H9 (cell line): Measurements from ENCODE around the gene MALRD1. TPM values are rescaled to one million over a fixed set of nuclear protein-coding genes. Genes with fewer than 3 reads are reported as not detected.

Experiments
- DNase-seq: peaks from one replicate; pipeline ENCODE4 v3.0.0-alpha.2; 2017
- H2AFZ ChIP-seq: one replicate; pipeline ENCODE4 v1.6.1; 2013; ENCODE audit warnings: mild to moderate bottlenecking, low read length, control low read depth, moderate library complexity
- H2AK5ac ChIP-seq: 2 replicates; pipeline ENCODE4 v1.6.1; 2013; ENCODE audit warnings: low read length, control low read depth, mixed read lengths; ENCODE audit not compliant: insufficient read length
- H2BK120ac ChIP-seq: one replicate; pipeline ENCODE4 v1.6.1; 2013; ENCODE audit warnings: low read depth, mild to moderate bottlenecking, low read length, control low read depth, inconsistent platforms; ENCODE audit not compliant: poor library complexity, severe bottlenecking
- H2BK12ac ChIP-seq: 2 replicates; pipeline ENCODE4 v1.6.1; 2013; ENCODE audit warnings: low read length, control low read depth, mixed read lengths, low read depth; ENCODE audit not compliant: insufficient read length
- H2BK15ac ChIP-seq: 2 replicates; pipeline ENCODE4 v1.6.1; 2013; ENCODE audit warnings: low read depth, low read length, control low read depth
- H2BK20ac ChIP-seq: one replicate; pipeline ENCODE4 v1.6.1; 2013; ENCODE audit warnings: low read depth, mild to moderate bottlenecking, low read length, control low read depth, inconsistent platforms; ENCODE audit not compliant: poor library complexity, severe bottlenecking
- H2BK5ac ChIP-seq: 2 replicates; pipeline ENCODE4 v1.6.1; 2013; ENCODE audit warnings: low read length, control low read depth, mixed read lengths; ENCODE audit not compliant: insufficient read length
- H3K14ac ChIP-seq: 2 replicates; pipeline ENCODE4 v1.6.1; 2013; ENCODE audit warnings: low read length, control low read depth; ENCODE audit not compliant: insufficient read depth
- H3K18ac ChIP-seq: 2 replicates; pipeline ENCODE4 v1.6.1; 2013; ENCODE audit warnings: low read depth, mild to moderate bottlenecking, mixed read lengths, low read length, control low read depth; ENCODE audit not compliant: insufficient read length
- H3K23ac ChIP-seq: 2 replicates; pipeline ENCODE4 v1.6.1; 2013; ENCODE audit warnings: low read length, control low read depth, mixed read lengths, low read depth; ENCODE audit not compliant: insufficient read length
- H3K23me2 ChIP-seq: 2 replicates; pipeline ENCODE4 v1.6.1; 2013; ENCODE audit warnings: low read depth, mild to moderate bottlenecking, mixed read lengths, low read length, control low read depth; ENCODE audit not compliant: insufficient read length, poor library complexity, severe bottlenecking
- H3K27ac ChIP-seq: 2 replicates; pipeline ENCODE4 v1.5.1; 2013; ENCODE audit warnings: low read length, control low read depth, mixed read lengths, low read depth; ENCODE audit not compliant: insufficient read length
- H3K27me3 ChIP-seq: 2 replicates; pipeline ENCODE4 v1.6.1; 2013; ENCODE audit warnings: low read length, control low read depth, inconsistent platforms; ENCODE audit not compliant: insufficient read depth
- H3K4ac ChIP-seq: 2 replicates; pipeline ENCODE4 v1.6.1; 2013; ENCODE audit warnings: low read depth, mild to moderate bottlenecking, control low read depth, inconsistent platforms, low read length, moderate library complexity
- H3K4me1 ChIP-seq: 2 replicates; pipeline ENCODE4 v1.6.1; 2013; ENCODE audit warnings: low read length, control low read depth, inconsistent platforms; ENCODE audit not compliant: insufficient read depth
- H3K4me2 ChIP-seq: 2 replicates; pipeline ENCODE4 v1.6.1; 2013; ENCODE audit warnings: low read length, control low read depth, mixed read lengths; ENCODE audit not compliant: insufficient read length, insufficient read depth
- H3K56ac ChIP-seq: 2 replicates; pipeline ENCODE4 v1.6.1; 2013; ENCODE audit warnings: low read depth, mild to moderate bottlenecking, mixed read lengths, low read length, control low read depth; ENCODE audit not compliant: insufficient read length
- H3K79me1 ChIP-seq: 2 replicates; pipeline ENCODE4 v1.6.1; 2013; ENCODE audit warnings: low read depth, mild to moderate bottlenecking, moderate library complexity, low read length, control low read depth, inconsistent platforms; ENCODE audit not compliant: insufficient read depth, poor library complexity, severe bottlenecking
- H3K79me2 ChIP-seq: 2 replicates; pipeline ENCODE4 v1.6.1; 2013; ENCODE audit warnings: low read length, control low read depth, inconsistent platforms; ENCODE audit not compliant: insufficient read depth
- H3K9ac ChIP-seq: 2 replicates; pipeline ENCODE4 v1.6.1; 2013; ENCODE audit warnings: low read length, control low read depth, mixed read lengths; ENCODE audit not compliant: insufficient read length; ENCODE audit errors: extremely low read depth
- H3K9me3 ChIP-seq: one replicate; pipeline ENCODE4 v1.6.1; 2013; ENCODE audit warnings: low read depth, low read length, inconsistent platforms; ENCODE audit not compliant: control insufficient read depth
- H3T11ph ChIP-seq: one replicate; pipeline ENCODE4 v1.6.1; 2013; ENCODE audit warnings: mild to moderate bottlenecking, low read length, control low read depth, inconsistent platforms
- H4K20me1 ChIP-seq: one replicate; pipeline ENCODE4 v1.6.1; 2013; ENCODE audit not compliant: control insufficient read depth, insufficient read length, insufficient read depth
- H4K5ac ChIP-seq: 2 replicates; pipeline ENCODE4 v1.6.1; 2013; ENCODE audit warnings: low read depth, mild to moderate bottlenecking, mixed read lengths, low read length, control low read depth; ENCODE audit not compliant: insufficient read length
- H4K8ac ChIP-seq: replicated peaks from 2 replicates; pipeline ENCODE4 v1.6.1; 2013; ENCODE audit warnings: low read length, control low read depth, mixed read lengths, low read depth; ENCODE audit not compliant: insufficient read length
- H4K91ac ChIP-seq: 2 replicates; pipeline ENCODE4 v1.6.1; 2013; ENCODE audit warnings: low read depth, mild to moderate bottlenecking, moderate library complexity, mixed read lengths, low read length, control low read depth; ENCODE audit not compliant: insufficient read length
- H3K27ac Mint-ChIP-seq, 3 experiments: 2 replicates in 2 of 3; 3 replicates in 1 of 3; pipeline ENCODE4 v1.8.0; 2020 to 2021; ENCODE audit warnings: mixed read lengths in 3 of 3, mild to moderate bottlenecking in 1 of 3, moderate library complexity in 1 of 3
- H3K27me3 Mint-ChIP-seq: 2 replicates; pipeline ENCODE4 v1.8.0; 2021; ENCODE audit warnings: low read depth, mild to moderate bottlenecking, moderate library complexity, mixed read lengths
- H3K36me3 Mint-ChIP-seq, 3 experiments: 2 replicates in 2 of 3; 3 replicates in 1 of 3; pipeline ENCODE4 v1.8.0; 2020 to 2021; ENCODE audit warnings: low read depth in 3 of 3, mixed read lengths in 3 of 3; ENCODE audit not compliant: insufficient read depth in 1 of 3
- H3K4me1 Mint-ChIP-seq, 2 experiments: 2 replicates each; pipeline ENCODE4 v1.8.0; 2020; ENCODE audit warnings: mixed read lengths in 2 of 2
- H3K4me3 Mint-ChIP-seq, 2 experiments: 2 replicates in 1 of 2; 3 replicates in 1 of 2; pipeline ENCODE4 v1.8.0; 2020 to 2021; ENCODE audit warnings: mild to moderate bottlenecking in 2 of 2, mixed read lengths in 2 of 2, moderate library complexity in 1 of 2
- H3K9me3 Mint-ChIP-seq, 2 experiments: 2 replicates in 1 of 2; 3 replicates in 1 of 2; pipeline ENCODE4 v1.8.0; 2020; ENCODE audit warnings: mild to moderate bottlenecking in 2 of 2, mixed read lengths in 2 of 2, moderate library complexity in 1 of 2
- CTCF ChIP-seq: fragments of 200-600 bp; sonication (generic); conservative IDR thresholded peaks from 3 replicates; pipeline ENCODE4 v1.8.0; 2021; ENCODE audit warnings: antibody characterized with exemption, mild to moderate bottlenecking
- WGBS: extraction: QIAGEN DNeasy Blood & Tissue Kit; methylation state at CpG from one replicate; pipeline ENCODE4 v1.1.7; 2013; ENCODE audit warnings: missing lambda C conversion rate, low lambda C conversion rate, mixed read lengths; ENCODE audit not compliant: insufficient read length; ENCODE audit errors: extremely low coverage; 5-methylcytosine and 5-hydroxymethylcytosine counted together
- total RNA-seq: library from RNA; stranded (reverse); gene quantifications from 2 replicates; pipeline ENCODE4 v1.2.1, GENCODE V29; 2021

The MALRD1 gene
- total RNA-seq, 1 experiment from 2014 or later: 0.20 TPM

GRCh38 chr10:19169684-19170083 is 121.1 kb downstream of the MALRD1 start:
- no peaks in the 10 kb centered on the region for H3K9me3 ChIP-seq
- H3K14ac ChIP-seq: no peak overlapping the region
- no peak overlapping the region for H2AFZ ChIP-seq
- H4K8ac ChIP-seq: no peak overlapping the region
- no peak for TF ChIP-seq CTCF
- H3K4me2 ChIP-seq: no peak overlapping the region
- no peak overlapping the region for H3K4me3 Mint-ChIP-seq
- no peaks in the 10 kb centered on the region for H3K79me2 ChIP-seq
- H3K27ac Mint-ChIP-seq: no peak overlapping the region
- no peaks in the 10 kb centered on the region for H3K36me3 Mint-ChIP-seq
- no peak overlapping the region for H4K91ac ChIP-seq
- H3T11ph ChIP-seq: no peak overlapping the region
- no peaks in the 10 kb centered on the region for H3K79me1 ChIP-seq
- H3K23me2 ChIP-seq: no peaks in the 10 kb centered on the region
- no peak overlapping the region for H2BK120ac ChIP-seq
- H2BK12ac ChIP-seq: no peak overlapping the region
- H2AK5ac ChIP-seq: no peak overlapping the region
- H4K20me1 ChIP-seq: no peaks in the 10 kb centered on the region
- H2BK5ac ChIP-seq: no peak overlapping the region
- H2BK20ac ChIP-seq: no peak overlapping the region
- no peaks in the 10 kb centered on the region for H3K27me3 ChIP-seq
- no peak overlapping the region for H3K18ac ChIP-seq
- H3K4me1 ChIP-seq: no peaks in the 10 kb centered on the region
- no peak overlapping the region for H3K56ac ChIP-seq
- no peaks in the 10 kb centered on the region; a peak in 1 of 5 replicates for H3K9me3 Mint-ChIP-seq
- H3K27ac ChIP-seq: no peak overlapping the region
- no peaks in the 10 kb centered on the region; the same call in 1 of the 2 replicates for H3K27me3 Mint-ChIP-seq
- no peak for DNase-seq
- H3K4me1 Mint-ChIP-seq: peaks cover 2 to 5% of the 10 kb centered on the region in 2 experiments; a peak in 3 of 4 replicates
- WGBS: no CpG with 5 or more reads among the region's 2 CpGs
- no peak overlapping the region for H4K5ac ChIP-seq
- no peak overlapping the region for H2BK15ac ChIP-seq
- no peak overlapping the region for H3K23ac ChIP-seq
- no peak overlapping the region for H3K4ac ChIP-seq
- no peak overlapping the region for H3K9ac ChIP-seq
